ENCODE results near the gene RNF167.

Gene RNF167

DNA sequence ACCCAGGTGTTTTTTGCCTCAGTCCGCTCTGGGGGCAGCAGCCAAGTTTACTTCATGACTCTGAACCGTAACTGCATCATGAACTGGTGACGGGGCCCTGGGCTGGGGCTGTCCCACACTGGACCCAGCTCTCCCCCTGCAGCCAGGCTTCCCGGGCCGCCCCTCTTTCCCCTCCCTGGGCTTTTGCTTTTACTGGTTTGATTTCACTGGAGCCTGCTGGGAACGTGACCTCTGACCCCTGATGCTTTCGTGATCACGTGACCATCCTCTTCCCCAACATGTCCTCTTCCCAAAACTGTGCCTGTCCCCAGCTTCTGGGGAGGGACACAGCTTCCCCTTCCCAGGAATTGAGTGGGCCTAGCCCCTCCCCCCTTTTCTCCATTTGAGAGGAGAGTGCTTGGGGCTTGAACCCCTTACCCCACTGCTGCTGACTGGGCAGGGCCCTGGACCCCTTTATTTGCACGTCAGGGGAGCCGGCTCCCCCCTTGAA is 42.8 kb upstream of the RNF167 start:
- H3K9ac ChIP-seq (ENCODE audit: low read length in 5 of 5), result no peak overlapping the region
- no peak overlapping the region for H3K4me3 ChIP-seq (ENCODE audit: low read depth in 1 of 5, low read length in 5 of 5)
- no peak overlapping the region for H3K27ac ChIP-seq (ENCODE audit: low read depth, low read length)
- H3K36me3 ChIP-seq (ENCODE audit: control insufficient read depth in 5 of 5, insufficient read depth in 5 of 5, low read length in 5 of 5), result peaks cover 0 to 52% (median 51%) of the 10 kb centered on the region in 5 donors
- peaks cover 5 to 26% (median 9%) of the 10 kb centered on the region in 5 donors for H3K27me3 ChIP-seq (ENCODE audit: control insufficient read depth in 5 of 5, insufficient read depth in 4 of 5, low read length in 5 of 5)
- H3K4me1 ChIP-seq (ENCODE audit: control insufficient read depth in 5 of 5, insufficient read depth in 5 of 5, low read length in 5 of 5), result peaks cover 0 to 39% (median 27%) of the 10 kb centered on the region in 5 donors
- H3K9me3 ChIP-seq (ENCODE audit: control insufficient read depth in 5 of 5, low read length in 5 of 5), result no peaks in the 10 kb centered on the region

- Histone ChIP-seq H3K27ac (ENCODE audit: low read depth, low read length) (no peak overlapping the region), H3K36me3 (ENCODE audit: control insufficient read depth in 5 of 5, insufficient read depth in 5 of 5, low read length in 5 of 5) (peaks cover 0 to 46% (median 45%) of the 10 kb centered on the region in 5 donors), H3K27me3 (ENCODE audit: control insufficient read depth in 5 of 5, insufficient read depth in 4 of 5, low read length in 5 of 5) (peaks cover 5 to 26% (median 9%) of the 10 kb centered on the region in 5 donors), H3K9me3 (ENCODE audit: control insufficient read depth in 5 of 5, low read length in 5 of 5) (no peaks in the 10 kb centered on the region), H3K4me1 (ENCODE audit: control insufficient read depth in 5 of 5, insufficient read depth in 5 of 5, low read length in 5 of 5) (peaks cover 0 to 44% (median 31%) of the 10 kb centered on the region in 5 donors), H3K4me3 (ENCODE audit: low read depth in 1 of 5, low read length in 5 of 5) (no peak overlapping the region), H3K9ac (ENCODE audit: low read length in 5 of 5) (no peak overlapping the region)
These were observed 42.3 kb upstream of the RNF167 start for GRCh38 chr17:4897785-4898184.

GRCh38 chr17:4898351-4898750 is 41.7 kb upstream of the RNF167 start:
- peaks cover 0 to 50% (median 36%) of the 10 kb centered on the region in 5 donors for H3K4me1 ChIP-seq (ENCODE audit: control insufficient read depth in 5 of 5, insufficient read depth in 5 of 5, low read length in 5 of 5)
- no peak overlapping the region for H3K27ac ChIP-seq (ENCODE audit: low read depth, low read length)

DNA sequence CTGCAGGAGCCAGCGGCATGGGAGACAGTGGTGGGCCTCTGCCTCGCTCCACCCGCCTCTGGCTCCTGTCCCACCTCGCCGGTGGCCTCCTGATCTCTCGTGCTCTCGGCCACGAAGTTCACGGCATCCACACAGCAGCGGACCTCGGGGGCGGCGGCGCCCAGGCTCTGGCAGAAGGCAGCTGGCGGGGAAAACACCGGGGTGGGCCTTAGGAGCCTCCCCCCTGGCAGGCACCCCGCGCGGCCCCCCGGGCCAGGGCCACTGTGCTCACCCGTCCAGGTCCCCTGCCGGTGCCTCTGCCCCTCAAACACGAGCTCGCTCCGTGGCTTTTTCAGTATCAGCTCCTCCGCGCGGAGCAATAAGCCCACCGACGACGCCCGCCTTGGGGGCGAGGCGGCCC is 41.1 kb upstream of the RNF167 start:
- Histone ChIP-seq H3K36me3 (ENCODE audit: control insufficient read depth in 5 of 5, insufficient read depth in 5 of 5, low read length in 5 of 5) (peaks cover 0 to 35% (median 34%) of the 10 kb centered on the region in 5 donors), H3K27me3 (ENCODE audit: control insufficient read depth in 5 of 5, insufficient read depth in 4 of 5, low read length in 5 of 5) (peaks cover 5 to 26% (median 9%) of the 10 kb centered on the region in 5 donors), H3K9ac (ENCODE audit: low read length in 5 of 5) (peak overlapping the region in 1 of 5 donors; percentile 41), H3K9me3 (ENCODE audit: control insufficient read depth in 5 of 5, low read length in 5 of 5) (no peaks in the 10 kb centered on the region), H3K4me1 (ENCODE audit: control insufficient read depth in 5 of 5, insufficient read depth in 5 of 5, low read length in 5 of 5) (peaks cover 0 to 53% (median 37%) of the 10 kb centered on the region in 5 donors), H3K27ac (ENCODE audit: low read depth, low read length) (no peak overlapping the region), H3K4me3 (ENCODE audit: low read depth in 1 of 5, low read length in 5 of 5) (peak overlapping the region in 4 of 5 donors; percentile 45 to 72 (median 69))

More at GRCh38 chr17:4898351-4898750, 41.7 kb upstream of the RNF167 start:
- H3K9me3 ChIP-seq (ENCODE audit: control insufficient read depth in 5 of 5, low read length in 5 of 5), result no peaks in the 10 kb centered on the region
- H3K4me3 ChIP-seq (ENCODE audit: low read depth in 1 of 5, low read length in 5 of 5), result peak overlapping the region in 2 of 5 donors; percentile 70 to 72
- peaks cover 5 to 26% (median 9%) of the 10 kb centered on the region in 5 donors for H3K27me3 ChIP-seq (ENCODE audit: control insufficient read depth in 5 of 5, insufficient read depth in 4 of 5, low read length in 5 of 5)
- H3K36me3 ChIP-seq (ENCODE audit: control insufficient read depth in 5 of 5, insufficient read depth in 5 of 5, low read length in 5 of 5), result peaks cover 0 to 41% (median 40%) of the 10 kb centered on the region in 5 donors
- H3K9ac ChIP-seq (ENCODE audit: low read length in 5 of 5), result no peak overlapping the region

DNA sequence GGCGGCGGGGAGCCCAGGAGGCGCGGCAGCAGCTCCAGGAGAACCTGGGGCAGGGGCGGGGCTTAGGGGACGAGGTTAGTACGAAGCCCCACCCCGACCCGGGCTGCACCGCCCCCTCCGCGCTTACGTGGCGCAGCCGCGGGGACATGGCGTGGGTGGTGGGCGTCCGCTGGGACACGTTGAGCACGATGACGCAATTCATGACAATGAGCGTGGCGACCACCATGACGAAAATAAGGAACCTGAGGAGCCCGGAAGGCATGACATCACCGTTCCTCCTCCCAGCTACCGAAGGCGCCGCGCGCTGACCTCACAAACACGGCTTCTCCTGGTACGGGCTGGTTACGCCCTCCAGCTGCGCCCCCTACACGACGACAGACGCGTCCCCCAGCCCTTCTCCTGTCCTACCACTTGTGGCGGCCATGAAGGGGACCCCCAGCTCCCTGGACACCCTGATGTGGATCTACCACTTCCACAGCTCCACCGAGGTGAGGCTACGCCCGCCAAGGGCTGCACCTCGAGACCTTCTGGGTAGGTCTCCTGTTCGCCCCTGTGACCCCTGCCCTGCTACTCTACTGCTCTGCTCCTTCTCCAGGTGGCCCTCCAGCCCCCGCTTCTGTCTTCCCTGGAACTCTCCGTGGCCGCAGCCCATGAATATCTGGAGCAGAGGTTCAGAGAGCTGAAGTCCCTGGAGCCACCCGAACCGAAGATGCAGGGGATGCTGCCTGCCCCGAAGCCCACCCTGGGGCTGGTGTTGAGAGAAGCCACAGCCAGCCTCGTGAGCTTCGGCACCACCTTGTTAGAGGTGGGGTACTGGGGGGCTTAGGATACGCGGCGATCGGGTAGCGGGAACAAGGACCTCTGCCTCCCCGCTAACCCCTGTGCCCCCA is 40.5 kb upstream of the RNF167 start, which contains the start of gene C17orf107:
Gene C17orf107 (plus strand): TSS at position 196 of the 890 bp plus-strand sequence. CDS start 227 bp downstream, at position 423.
- Histone ChIP-seq H3K36me3 (ENCODE audit: control insufficient read depth in 5 of 5, insufficient read depth in 5 of 5, low read length in 5 of 5) (peaks cover 0 to 28% (median 28%) of the 10 kb centered on the region in 5 donors), H3K27me3 (ENCODE audit: control insufficient read depth in 5 of 5, insufficient read depth in 4 of 5, low read length in 5 of 5) (peaks cover 5 to 26% (median 9%) of the 10 kb centered on the region in 5 donors)

DNA sequence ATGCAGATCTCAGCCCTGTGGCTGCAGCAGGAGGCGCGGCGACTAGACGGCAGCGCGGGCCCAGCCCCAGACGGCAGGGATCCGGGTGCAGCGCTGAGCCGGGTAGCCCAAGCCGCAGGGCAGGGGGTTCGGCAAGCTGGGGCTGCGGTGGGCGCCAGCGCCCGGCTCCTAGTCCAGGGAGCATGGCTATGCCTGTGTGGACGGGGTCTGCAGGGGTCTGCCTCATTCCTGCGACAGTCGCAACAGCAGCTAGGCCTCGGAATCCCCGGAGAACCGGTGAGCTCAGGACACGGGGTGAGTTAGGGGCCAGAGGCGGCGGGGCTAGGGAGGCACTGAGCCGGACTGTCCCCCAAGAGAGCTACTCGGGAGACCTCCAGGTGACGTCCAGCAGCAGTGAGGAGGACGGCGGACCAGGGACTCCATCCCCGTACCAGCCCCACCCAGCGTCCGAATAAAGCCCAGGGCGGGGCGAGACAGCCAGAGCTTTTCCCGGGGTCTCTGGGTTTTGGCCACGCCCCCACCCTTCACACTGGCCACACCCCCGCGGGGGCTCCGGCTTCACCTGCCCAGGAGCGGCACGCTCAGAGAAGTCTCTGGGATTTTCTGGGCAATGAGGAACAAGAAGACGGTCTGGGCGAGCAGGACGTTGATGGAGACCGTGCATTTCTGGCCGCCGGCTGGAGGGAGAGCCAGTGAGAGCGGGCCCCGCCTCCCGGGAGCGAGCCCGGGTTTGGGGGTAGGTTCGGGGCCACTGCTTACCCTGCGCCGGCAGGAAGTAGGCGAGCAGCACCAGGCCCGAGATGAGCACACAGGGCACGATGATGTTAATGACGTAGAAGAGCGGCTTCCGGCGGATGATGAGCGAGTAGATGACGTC is 39.6 kb upstream of the RNF167 start:
- Histone ChIP-seq H3K9me3 (ENCODE audit: control insufficient read depth in 5 of 5, low read length in 5 of 5) (no peaks in the 10 kb centered on the region), H3K4me3 (ENCODE audit: low read depth in 1 of 5, low read length in 5 of 5) (peak overlapping the region in 4 of 5 donors; percentile 45 to 72 (median 69)), H3K27me3 (ENCODE audit: control insufficient read depth in 5 of 5, insufficient read depth in 4 of 5, low read length in 5 of 5) (peaks cover 5 to 26% (median 9%) of the 10 kb centered on the region in 5 donors), H3K36me3 (ENCODE audit: control insufficient read depth in 5 of 5, insufficient read depth in 5 of 5, low read length in 5 of 5) (peaks cover 0 to 20% (median 19%) of the 10 kb centered on the region in 5 donors), H3K4me1 (ENCODE audit: control insufficient read depth in 5 of 5, insufficient read depth in 5 of 5, low read length in 5 of 5) (peaks cover 0 to 53% (median 37%) of the 10 kb centered on the region in 5 donors), H3K27ac (ENCODE audit: low read depth, low read length) (no peak overlapping the region), H3K9ac (ENCODE audit: low read length in 5 of 5) (peak overlapping the region in 3 of 5 donors; percentile 1 to 45 (median 37))

More for the DNA sequence above, 40.5 kb upstream of the RNF167 start, which contains the start of gene C17orf107:
- Histone ChIP-seq H3K9ac (ENCODE audit: low read length in 5 of 5) (peak within 1 kb of the TSS in 4 of 5 donors; percentile 1 to 71 (median 56)), H3K27ac (ENCODE audit: low read depth, low read length) (no peak within 1 kb of the TSS), H3K4me3 (ENCODE audit: low read depth in 1 of 5, low read length in 5 of 5) (peak within 1 kb of the TSS; percentile 45 to 72 (median 68)), H3K9me3 (ENCODE audit: control insufficient read depth in 5 of 5, low read length in 5 of 5) (no peaks in the 10 kb centered on the region), H3K4me1 (ENCODE audit: control insufficient read depth in 5 of 5, insufficient read depth in 5 of 5, low read length in 5 of 5) (peaks cover 0 to 53% (median 37%) of the 10 kb centered on the region in 5 donors)

DNA sequence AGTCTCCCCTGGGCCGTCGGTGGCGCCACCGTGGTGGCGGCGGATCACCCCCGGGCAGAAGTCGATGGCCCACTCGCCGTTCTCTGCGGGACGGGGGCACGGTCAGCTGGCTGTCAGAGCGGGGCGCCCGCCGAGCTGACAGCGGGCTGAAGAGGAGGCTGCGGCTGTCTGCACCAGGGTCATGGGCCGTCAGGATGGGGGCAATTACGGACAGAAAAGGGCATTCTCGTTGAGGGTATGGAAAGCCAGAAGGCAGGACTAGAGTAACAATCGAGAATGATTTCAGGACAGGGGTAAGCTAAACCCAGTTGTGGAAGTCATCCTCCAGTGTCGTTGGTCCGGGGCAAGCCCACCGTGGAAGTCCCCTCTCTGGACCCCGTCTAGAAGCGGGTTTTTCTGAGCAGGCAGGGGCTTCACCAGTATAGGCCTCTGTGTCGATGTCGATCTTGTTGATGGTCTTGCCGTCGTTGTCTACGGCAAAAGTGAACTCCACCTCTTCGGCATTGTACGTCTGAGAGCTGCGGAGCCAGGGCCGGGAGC is 38.9 kb upstream of the RNF167 start:
- Histone ChIP-seq H3K4me3 (ENCODE audit: low read depth in 1 of 5, low read length in 5 of 5) (peak overlapping the region in 4 of 5 donors; percentile 28 to 72 (median 69)), H3K9me3 (ENCODE audit: control insufficient read depth in 5 of 5, low read length in 5 of 5) (no peaks in the 10 kb centered on the region), H3K4me1 (ENCODE audit: control insufficient read depth in 5 of 5, insufficient read depth in 5 of 5, low read length in 5 of 5) (peaks cover 0 to 53% (median 37%) of the 10 kb centered on the region in 5 donors), H3K27me3 (ENCODE audit: control insufficient read depth in 5 of 5, insufficient read depth in 4 of 5, low read length in 5 of 5) (peaks cover 5 to 26% (median 9%) of the 10 kb centered on the region in 5 donors), H3K27ac (ENCODE audit: low read depth, low read length) (peak overlapping the region; percentile 32), H3K36me3 (ENCODE audit: control insufficient read depth in 5 of 5, insufficient read depth in 5 of 5, low read length in 5 of 5) (peaks cover 0 to 12% (median 12%) of the 10 kb centered on the region in 5 donors), H3K9ac (ENCODE audit: low read length in 5 of 5) (peak overlapping the region in 2 of 5 donors; percentile 1 to 70)

DNA sequence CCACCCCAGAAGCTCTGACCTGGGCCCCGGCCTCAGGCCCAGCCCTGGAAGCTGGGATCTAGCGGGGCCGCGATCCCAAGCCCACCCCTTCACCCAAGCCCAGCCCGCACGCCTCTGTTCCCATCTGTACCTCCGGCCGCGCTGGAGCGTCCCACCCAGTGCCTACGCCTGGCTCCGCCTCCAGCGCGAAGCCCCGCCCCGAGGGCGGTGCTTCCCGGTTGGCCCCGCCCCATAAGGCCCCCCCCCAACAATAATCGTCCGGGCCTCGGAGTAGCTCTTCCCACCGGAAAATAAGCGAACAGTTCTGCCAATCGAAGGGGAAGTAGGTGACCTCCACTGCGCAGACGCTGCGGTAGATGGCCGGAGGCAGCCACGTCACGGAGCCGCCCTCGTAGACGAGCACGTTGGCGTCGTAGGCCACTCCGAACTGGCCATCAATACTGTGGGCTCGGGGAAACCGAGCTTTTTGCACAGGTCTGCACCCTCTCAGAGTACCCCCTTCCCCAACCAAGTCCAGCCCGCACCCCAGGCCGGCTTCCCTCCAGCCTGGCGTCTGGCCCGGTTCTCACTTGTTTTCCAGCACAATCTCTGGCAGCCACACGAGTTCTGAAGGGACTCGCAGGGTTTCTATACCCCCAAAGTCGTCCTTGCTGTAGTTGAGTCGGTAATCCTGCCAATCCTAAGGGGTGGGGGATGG is 38.3 kb upstream of the RNF167 start:
- H3K4me3 ChIP-seq (ENCODE audit: low read depth in 1 of 5, low read length in 5 of 5), result peak overlapping the region in 4 of 5 donors; percentile 28 to 72 (median 69)
- H3K27me3 ChIP-seq (ENCODE audit: control insufficient read depth in 5 of 5, insufficient read depth in 4 of 5, low read length in 5 of 5), result peaks cover 5 to 26% (median 9%) of the 10 kb centered on the region in 5 donors
- H3K36me3 ChIP-seq (ENCODE audit: control insufficient read depth in 5 of 5, insufficient read depth in 5 of 5, low read length in 5 of 5), result peaks cover 0 to 6% (median 6%) of the 10 kb centered on the region in 5 donors
- peak overlapping the region in 2 of 5 donors; percentile 1 to 70 for H3K9ac ChIP-seq (ENCODE audit: low read length in 5 of 5)
- peak overlapping the region; percentile 75 for H3K27ac ChIP-seq (ENCODE audit: low read depth, low read length)
- no peaks in the 10 kb centered on the region for H3K9me3 ChIP-seq (ENCODE audit: control insufficient read depth in 5 of 5, low read length in 5 of 5)
- peaks cover 0 to 53% (median 37%) of the 10 kb centered on the region in 5 donors for H3K4me1 ChIP-seq (ENCODE audit: control insufficient read depth in 5 of 5, insufficient read depth in 5 of 5, low read length in 5 of 5)
